ENCODE results near the gene RAD18.

DNA sequence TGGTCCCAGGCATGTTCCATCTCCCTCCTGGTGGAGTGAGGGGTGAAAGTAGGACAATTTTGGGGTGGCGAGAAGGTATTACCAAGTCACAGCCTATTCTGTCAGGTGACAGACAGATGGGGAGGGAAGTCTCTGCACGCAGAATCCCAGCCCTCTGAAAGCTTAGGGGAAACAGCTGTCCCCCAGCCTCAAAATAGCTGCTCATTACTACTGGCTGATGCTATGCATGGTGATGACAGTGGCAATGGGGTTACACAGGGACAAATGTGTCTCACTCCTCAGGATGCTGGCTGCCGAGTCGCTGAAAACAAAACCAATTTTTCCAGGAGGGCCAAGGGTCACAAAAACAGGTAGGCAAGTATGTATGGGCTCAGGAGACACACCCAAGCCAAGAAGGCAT is 125.0 kb downstream of the RAD18 start:
- TF ChIP-seq, protein P1, sequence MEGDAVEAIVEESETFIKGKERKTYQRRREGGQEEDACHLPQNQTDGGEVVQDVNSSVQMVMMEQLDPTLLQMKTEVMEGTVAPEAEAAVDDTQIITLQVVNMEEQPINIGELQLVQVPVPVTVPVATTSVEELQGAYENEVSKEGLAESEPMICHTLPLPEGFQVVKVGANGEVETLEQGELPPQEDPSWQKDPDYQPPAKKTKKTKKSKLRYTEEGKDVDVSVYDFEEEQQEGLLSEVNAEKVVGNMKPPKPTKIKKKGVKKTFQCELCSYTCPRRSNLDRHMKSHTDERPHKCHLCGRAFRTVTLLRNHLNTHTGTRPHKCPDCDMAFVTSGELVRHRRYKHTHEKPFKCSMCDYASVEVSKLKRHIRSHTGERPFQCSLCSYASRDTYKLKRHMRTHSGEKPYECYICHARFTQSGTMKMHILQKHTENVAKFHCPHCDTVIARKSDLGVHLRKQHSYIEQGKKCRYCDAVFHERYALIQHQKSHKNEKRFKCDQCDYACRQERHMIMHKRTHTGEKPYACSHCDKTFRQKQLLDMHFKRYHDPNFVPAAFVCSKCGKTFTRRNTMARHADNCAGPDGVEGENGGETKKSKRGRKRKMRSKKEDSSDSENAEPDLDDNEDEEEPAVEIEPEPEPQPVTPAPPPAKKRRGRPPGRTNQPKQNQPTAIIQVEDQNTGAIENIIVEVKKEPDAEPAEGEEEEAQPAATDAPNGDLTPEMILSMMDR (IDR thresholded peaks at IDR 0.05): no peak
- TF ChIP-seq EP300 (IDR thresholded peaks at IDR 0.05): no peak
- TF ChIP-seq POLR2A (IDR thresholded peaks at IDR 0.05): no peak
